Testis (tissue), 2 donors: ENCODE data around the gene FYN.

Experiments
- POLR2A ChIP-seq: fragments of 450-650 bp; IDR thresholded peaks from one replicate; pipeline ENCODE4 v1.6.1; 2017; ENCODE audit warnings: antibody characterized with exemption, mild to moderate bottlenecking, moderate library complexity
- TF ChIP-seq, protein P1 (sequence below), 3 experiments: fragments of 450-650 bp in 2 of 3; fragments of 200-600 bp in 1 of 3; sonication (generic) in 1 of 3; IDR thresholded peaks; one replicate each; pipeline ENCODE4 v1.5.1; 2016 to 2019; ENCODE audit warnings: antibody characterized with exemption in 3 of 3, mild to moderate bottlenecking in 2 of 3, moderate library complexity in 1 of 3

DNA sequence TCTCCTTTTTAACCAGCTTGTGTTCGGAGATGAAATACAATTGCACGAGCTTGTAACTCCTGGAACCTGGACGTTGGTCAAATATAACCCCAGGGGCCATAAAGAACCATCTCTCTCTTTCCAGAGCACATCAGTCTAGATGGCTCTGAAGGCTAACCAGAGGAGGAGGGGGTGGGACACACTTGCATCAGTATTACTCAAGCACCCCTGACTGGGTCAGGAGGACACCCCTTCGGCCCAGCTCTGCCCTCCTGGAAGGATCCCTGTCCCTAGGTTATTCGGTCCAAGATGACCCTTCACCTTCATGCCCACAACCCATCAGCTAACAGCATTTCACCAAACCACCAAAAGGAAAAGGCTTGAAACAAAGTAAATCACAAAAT is 67.1 kb downstream of the FYN start:
- TF ChIP-seq POLR2A, result no peak
- TF ChIP-seq, protein P1, sequence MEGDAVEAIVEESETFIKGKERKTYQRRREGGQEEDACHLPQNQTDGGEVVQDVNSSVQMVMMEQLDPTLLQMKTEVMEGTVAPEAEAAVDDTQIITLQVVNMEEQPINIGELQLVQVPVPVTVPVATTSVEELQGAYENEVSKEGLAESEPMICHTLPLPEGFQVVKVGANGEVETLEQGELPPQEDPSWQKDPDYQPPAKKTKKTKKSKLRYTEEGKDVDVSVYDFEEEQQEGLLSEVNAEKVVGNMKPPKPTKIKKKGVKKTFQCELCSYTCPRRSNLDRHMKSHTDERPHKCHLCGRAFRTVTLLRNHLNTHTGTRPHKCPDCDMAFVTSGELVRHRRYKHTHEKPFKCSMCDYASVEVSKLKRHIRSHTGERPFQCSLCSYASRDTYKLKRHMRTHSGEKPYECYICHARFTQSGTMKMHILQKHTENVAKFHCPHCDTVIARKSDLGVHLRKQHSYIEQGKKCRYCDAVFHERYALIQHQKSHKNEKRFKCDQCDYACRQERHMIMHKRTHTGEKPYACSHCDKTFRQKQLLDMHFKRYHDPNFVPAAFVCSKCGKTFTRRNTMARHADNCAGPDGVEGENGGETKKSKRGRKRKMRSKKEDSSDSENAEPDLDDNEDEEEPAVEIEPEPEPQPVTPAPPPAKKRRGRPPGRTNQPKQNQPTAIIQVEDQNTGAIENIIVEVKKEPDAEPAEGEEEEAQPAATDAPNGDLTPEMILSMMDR (IDR thresholded peaks at IDR 0.05), result no peak
